Activated CD8-positive, alpha-beta memory T cell treated with anti-CD3 and anti-CD28 coated beads, Interleukin-2, amount 50 U/mL, for 1 hour (primary cell): ENCODE data around the gene AMOTL1.

Experiments
- DNase-seq: peaks from one replicate; pipeline ENCODE4 v3.0.0-alpha.2; 2020; ENCODE audit errors: extremely low read depth

Gene AMOTL1

GRCh38 chr11:94767701-94768601 lies at the start of gene AMOTL1:
Gene AMOTL1, plus strand, starts transcription at chr11:94768356. Its CDS starts 156 bp downstream, at chr11:94768512.
- no peak for DNase-seq

GRCh38 chr11:94719876-94720275 lies 48.3 kb upstream of the AMOTL1 start:
- DNase-seq = no peak

- no peak for DNase-seq
These were observed 46.4 kb upstream of the AMOTL1 start for GRCh38 chr11:94721565-94722292.

GRCh38 chr11:94722735-94723134 lies 45.4 kb upstream of the AMOTL1 start:
- no peak for DNase-seq

- DNase-seq = no peak
These were observed 43.1 kb upstream of the AMOTL1 start for GRCh38 chr11:94725097-94725496.

GRCh38 chr11:94727819-94728218 lies 40.3 kb upstream of the AMOTL1 start:
- DNase-seq = no peak

GRCh38 chr11:94728541-94728940 lies 39.6 kb upstream of the AMOTL1 start:
- no peak for DNase-seq

GRCh38 chr11:94728966-94729751 lies 39.0 kb upstream of the AMOTL1 start:
- no peak for DNase-seq

- DNase-seq = no peak
These were observed 38.0 kb upstream of the AMOTL1 start for GRCh38 chr11:94730153-94730552.

- no peak for DNase-seq
These were observed 36.1 kb upstream of the AMOTL1 start for GRCh38 chr11:94731880-94732601.

- no peak for DNase-seq
These were observed 35.4 kb upstream of the AMOTL1 start for GRCh38 chr11:94732617-94733281.

- DNase-seq = no peak
These were observed 33.4 kb upstream of the AMOTL1 start for GRCh38 chr11:94734563-94735275.

GRCh38 chr11:94735907-94736306 lies 32.2 kb upstream of the AMOTL1 start:
- DNase-seq = no peak

GRCh38 chr11:94737171-94737611 lies 31.0 kb upstream of the AMOTL1 start:
- no peak for DNase-seq

- no peak for DNase-seq
These were observed 29.4 kb upstream of the AMOTL1 start for GRCh38 chr11:94738746-94739145.

- DNase-seq = no peak
These were observed 28.8 kb upstream of the AMOTL1 start for GRCh38 chr11:94739331-94739730.

- no peak for DNase-seq
These were observed 27.8 kb upstream of the AMOTL1 start for GRCh38 chr11:94740083-94741021.

GRCh38 chr11:94741022-94741679 lies 27.0 kb upstream of the AMOTL1 start:
- no peak for DNase-seq

- DNase-seq = no peak
These were observed 25.5 kb upstream of the AMOTL1 start for GRCh38 chr11:94742665-94743064.
